Measurements from ENCODE around the gene PTPN11. TPM values are rescaled to one million over a fixed set of nuclear protein-coding genes. Genes with fewer than 3 reads are reported as not detected.

The PTPN11 gene
- total and polyA plus RNA-seq, 2 of the 13 experiments (the other 11 are each of a cell fraction or from before 2014, with no cell fraction given) = 30.0 to 63.5 TPM

GRCh38 chr12:112381883-112382796 is 36.6 kb upstream of the PTPN11 start, which contains the start of gene HECTD4 (continued):
- peak; percentile 45; the same call in 1 of the 2 replicates for TF ChIP-seq ELF4 (CRISPR knock-in tag; IDR thresholded peaks at IDR 0.05; ENCODE audit: borderline replicate concordance)
- TF ChIP-seq ZNF431 (CRISPR knock-in tag; IDR thresholded peaks at IDR 0.05; ENCODE audit: borderline replicate concordance, low read depth) = 0 out of 2 replicates have a peak, but pooled peaks have one; percentile 19
- TF ChIP-seq ZSCAN22 (CRISPR knock-in tag; IDR thresholded peaks at IDR 0.05) = peak; percentile 94
- TF ChIP-seq SUZ12 (IDR thresholded peaks at IDR 0.05; ENCODE audit: low read depth, low read length) = peak; percentile 42; the same call in 1 of the 2 replicates
- no peak for TF ChIP-seq GPN1 (CRISPR knock-in tag; IDR thresholded peaks at IDR 0.05; ENCODE audit: borderline replicate concordance)
- TF ChIP-seq ZNF407 (CRISPR knock-in tag; IDR thresholded peaks at IDR 0.05; ENCODE audit: not compliant biosample characterization) = peak; percentile 26
- TF ChIP-seq MIER2 (CRISPR knock-in tag; IDR thresholded peaks at IDR 0.05) = 0 out of 2 replicates have a peak, but pooled peaks have one; percentile 20
- TF ChIP-seq RAD21 (CRISPR knock-in tag; IDR thresholded peaks at IDR 0.05) = peak; percentile 11; the same call in 1 of the 2 replicates
- peak; percentile 65; the same call in 1 of the 2 replicates for TF ChIP-seq GMEB1 (CRISPR knock-in tag; IDR thresholded peaks at IDR 0.05; ENCODE audit: borderline replicate concordance)
- TF ChIP-seq MEIS2 (CRISPR knock-in tag; IDR thresholded peaks at IDR 0.05) = 0 out of 2 replicates have a peak, but pooled peaks have one; percentile 53
- no peak for TF ChIP-seq NONO (IDR thresholded peaks at IDR 0.05)
- peak; percentile 80; the same call in 1 of the 2 replicates for TF ChIP-seq NONO (CRISPR knock-in tag; conservative IDR thresholded peaks at IDR 0.05)
- peak; percentile 92 for TF ChIP-seq ZFX (CRISPR knock-in tag; IDR thresholded peaks at IDR 0.05; ENCODE audit: low read depth)
- peak; percentile 79; the same call in 1 of the 2 replicates for TF ChIP-seq ZNF564 (CRISPR knock-in tag; IDR thresholded peaks at IDR 0.05)
- no peak for TF ChIP-seq ZNF281 (CRISPR knock-in tag; IDR thresholded peaks at IDR 0.05; ENCODE audit: borderline replicate concordance)
